SK-N-SH treated with all-trans-retinoic acid at 6 μM for 48 hours (cell line): ENCODE results near the gene TMEM89.

Source experiments
- ATAC-seq: fragments of 200-7000 bp; cut with Tn5 transposase; 3 replicates; pipeline ENCODE4 v1.9.1; 2020; ENCODE audit warnings: mild to moderate bottlenecking, moderate library complexity
- ARNTL ChIP-seq: fragments of 450-650 bp; formaldehyde crosslinking; IDR thresholded peaks from 2 replicates; pipeline ENCODE4 v1.5.0; 2020; ENCODE audit warnings: low read depth, mild to moderate bottlenecking, moderate library complexity, borderline replicate concordance
- BACH2 ChIP-seq: fragments of 250-450 bp; sonication (Bioruptor Pico); IDR thresholded peaks from 2 replicates; pipeline ENCODE4 v1.9.0; 2021; ENCODE audit warnings: mild to moderate bottlenecking, borderline replicate concordance
- GLIS3 ChIP-seq: fragments of 250-450 bp; sonication (Bioruptor Pico); IDR thresholded peaks from 2 replicates; pipeline ENCODE4 v1.5.0; 2020; ENCODE audit warnings: mild to moderate bottlenecking, moderate library complexity
- ISL1 ChIP-seq: fragments of 250-450 bp; sonication (Bioruptor Pico); IDR thresholded peaks from 2 replicates; pipeline ENCODE4 v2.1.2; 2022; ENCODE audit warnings: mild to moderate bottlenecking, moderate library complexity
- OSR1 ChIP-seq: fragments of 250-450 bp; sonication (Bioruptor Pico); IDR thresholded peaks from 2 replicates; pipeline ENCODE4 v1.8.0; 2022; ENCODE audit warnings: moderate library complexity, mild to moderate bottlenecking, inconsistent platforms
- PPARA ChIP-seq: fragments of 250-450 bp; sonication (Bioruptor Pico); IDR thresholded peaks from 2 replicates; pipeline ENCODE4 v1.5.0; 2020; ENCODE audit warnings: mild to moderate bottlenecking, borderline replicate concordance
- RARB ChIP-seq: fragments of 250-450 bp; sonication (Bioruptor Pico); IDR thresholded peaks from 2 replicates; pipeline ENCODE4 v1.8.0; 2021; ENCODE audit warnings: mild to moderate bottlenecking, moderate library complexity
- SNAI2 ChIP-seq: fragments of 250-450 bp; sonication (Bioruptor Pico); IDR thresholded peaks from 2 replicates; pipeline ENCODE4 v1.5.0; 2020; ENCODE audit warnings: mild to moderate bottlenecking, moderate library complexity
- TCF4 ChIP-seq: fragments of 250-450 bp; sonication (Bioruptor Pico); IDR thresholded peaks from 2 replicates; pipeline ENCODE4 v1.8.0; 2021; ENCODE audit warnings: mild to moderate bottlenecking, moderate library complexity, borderline replicate concordance
- TOX ChIP-seq: fragments of 250-450 bp; sonication (Bioruptor Pico); IDR thresholded peaks from 2 replicates; pipeline ENCODE4 v1.8.0; 2021; ENCODE audit warnings: mild to moderate bottlenecking, moderate library complexity, borderline replicate concordance
- ZFP3 ChIP-seq: fragments of 250-450 bp; sonication (Bioruptor Pico); IDR thresholded peaks from 2 replicates; pipeline ENCODE4 v1.5.0; 2020; ENCODE audit warnings: mild to moderate bottlenecking, moderate library complexity
- ZFP30 ChIP-seq: fragments of 450-650 bp; formaldehyde crosslinking; IDR thresholded peaks from 2 replicates; pipeline ENCODE4 v1.5.0; 2022; ENCODE audit warnings: mild to moderate bottlenecking, moderate library complexity
- ZNF565 ChIP-seq: fragments of 450-650 bp; formaldehyde crosslinking; conservative IDR thresholded peaks from 2 replicates; pipeline ENCODE4 v1.5.0; 2020; ENCODE audit warnings: low read depth, mild to moderate bottlenecking, moderate library complexity
- ZNF70 ChIP-seq: fragments of 450-650 bp; formaldehyde crosslinking; IDR thresholded peaks from 2 replicates; pipeline ENCODE4 v1.5.0; 2020; ENCODE audit warnings: mild to moderate bottlenecking, moderate library complexity
- ZNF8 ChIP-seq: fragments of 450-650 bp; formaldehyde crosslinking; IDR thresholded peaks from 2 replicates; pipeline ENCODE4 v1.5.0; 2020; ENCODE audit warnings: mild to moderate bottlenecking, moderate library complexity
- TF ChIP-seq, protein P1 (sequence below): fragments of 250-450 bp; sonication (Bioruptor Pico); IDR thresholded peaks from 2 replicates; pipeline ENCODE4 v1.8.0; 2020; ENCODE audit warnings: mild to moderate bottlenecking, moderate library complexity, borderline replicate concordance
- TF ChIP-seq, protein P2 (sequence below): fragments of 250-450 bp; sonication (Bioruptor Pico); IDR thresholded peaks from 2 replicates; pipeline ENCODE4 v1.5.1; 2020; ENCODE audit warnings: low read depth, mild to moderate bottlenecking, moderate library complexity
- TF ChIP-seq, protein P3 (sequence below): fragments of 250-450 bp; sonication (Bioruptor Pico); IDR thresholded peaks from 2 replicates; pipeline ENCODE4 v1.5.0; 2020; ENCODE audit warnings: mild to moderate bottlenecking, moderate library complexity
- TF ChIP-seq, protein P4 (sequence below): fragments of 250-450 bp; sonication (Bioruptor Pico); IDR thresholded peaks from 2 replicates; pipeline ENCODE4 v1.8.0; 2021; ENCODE audit warnings: low read depth, mild to moderate bottlenecking, moderate library complexity, borderline replicate concordance

TMEM89 gene

DNA sequence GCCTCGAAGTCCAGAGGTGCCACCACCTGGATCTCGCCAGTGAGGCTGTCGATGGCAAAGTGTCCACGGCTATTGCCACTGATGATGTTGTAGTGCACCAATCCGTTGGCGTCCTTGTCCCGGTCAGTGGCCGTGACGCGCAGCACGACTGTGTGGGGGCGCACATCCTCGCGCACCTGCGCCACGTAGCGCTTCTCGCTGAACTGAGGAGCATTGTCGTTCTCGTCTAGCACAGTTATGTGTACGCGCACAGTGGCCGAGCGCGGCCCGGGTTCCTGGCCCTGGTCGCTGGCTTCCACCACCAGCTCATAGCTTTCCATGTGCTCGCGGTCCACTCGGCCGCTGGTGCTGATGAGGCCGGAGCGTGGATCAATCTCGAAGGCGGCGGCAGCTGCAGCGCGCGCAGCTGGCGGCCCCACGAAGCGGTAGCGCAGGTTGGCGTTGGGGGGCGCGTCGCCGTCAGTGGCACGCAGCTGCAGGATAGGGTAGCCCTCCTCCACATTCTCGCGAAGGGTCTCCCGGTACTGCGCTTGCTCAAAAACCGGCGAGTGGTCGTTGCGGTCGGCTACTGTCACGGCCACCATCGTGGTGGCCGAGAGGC lies 39.3 kb upstream of the TMEM89 start:
- TF ChIP-seq ZFP30 (CRISPR knock-in tag) (no peak), TCF4 (no peak)
- TF ChIP-seq, protein P1, sequence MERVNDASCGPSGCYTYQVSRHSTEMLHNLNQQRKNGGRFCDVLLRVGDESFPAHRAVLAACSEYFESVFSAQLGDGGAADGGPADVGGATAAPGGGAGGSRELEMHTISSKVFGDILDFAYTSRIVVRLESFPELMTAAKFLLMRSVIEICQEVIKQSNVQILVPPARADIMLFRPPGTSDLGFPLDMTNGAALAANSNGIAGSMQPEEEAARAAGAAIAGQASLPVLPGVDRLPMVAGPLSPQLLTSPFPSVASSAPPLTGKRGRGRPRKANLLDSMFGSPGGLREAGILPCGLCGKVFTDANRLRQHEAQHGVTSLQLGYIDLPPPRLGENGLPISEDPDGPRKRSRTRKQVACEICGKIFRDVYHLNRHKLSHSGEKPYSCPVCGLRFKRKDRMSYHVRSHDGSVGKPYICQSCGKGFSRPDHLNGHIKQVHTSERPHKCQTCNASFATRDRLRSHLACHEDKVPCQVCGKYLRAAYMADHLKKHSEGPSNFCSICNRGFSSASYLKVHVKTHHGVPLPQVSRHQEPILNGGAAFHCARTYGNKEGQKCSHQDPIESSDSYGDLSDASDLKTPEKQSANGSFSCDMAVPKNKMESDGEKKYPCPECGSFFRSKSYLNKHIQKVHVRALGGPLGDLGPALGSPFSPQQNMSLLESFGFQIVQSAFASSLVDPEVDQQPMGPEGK, result no peak
- ATAC-seq, result no peak

DNA sequence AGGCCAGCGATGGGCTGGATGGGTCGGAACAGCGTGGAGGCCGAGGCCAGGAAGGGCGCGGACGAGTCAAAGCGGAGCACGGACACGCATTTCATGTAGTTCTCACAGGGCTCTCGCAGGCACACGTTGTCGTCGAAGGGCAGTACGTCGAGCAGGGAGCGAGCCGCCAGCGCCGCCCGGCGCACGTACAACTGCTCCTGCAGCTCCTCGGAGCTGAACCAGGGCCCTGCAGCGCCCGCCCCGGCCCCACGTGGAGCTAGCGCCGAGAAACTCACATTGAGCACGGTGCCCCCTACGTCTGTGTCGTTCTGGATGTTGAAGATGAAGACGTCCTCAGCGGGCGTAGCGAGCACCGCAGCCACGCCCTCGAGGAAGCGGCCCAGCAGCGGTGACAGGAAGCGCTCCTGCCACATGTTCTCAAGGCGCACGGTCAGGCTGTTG lies 35.3 kb upstream of the TMEM89 start:
- ATAC-seq, result no peak
- TF ChIP-seq ZFP3 (CRISPR knock-in tag) (no peak), PPARA (CRISPR knock-in tag) (no peak), ARNTL (CRISPR knock-in tag) (no peak), TCF4 (no peak), ISL1 (CRISPR knock-in tag) (no peak), ZNF8 (CRISPR knock-in tag) (no peak), TOX (CRISPR knock-in tag) (no peak), OSR1 (no peak), BACH2 (CRISPR knock-in tag) (no peak), ZFP30 (CRISPR knock-in tag) (no peak), GLIS3 (CRISPR knock-in tag) (no peak), ZNF565 (CRISPR knock-in tag) (no peak)
- TF ChIP-seq, protein P2, sequence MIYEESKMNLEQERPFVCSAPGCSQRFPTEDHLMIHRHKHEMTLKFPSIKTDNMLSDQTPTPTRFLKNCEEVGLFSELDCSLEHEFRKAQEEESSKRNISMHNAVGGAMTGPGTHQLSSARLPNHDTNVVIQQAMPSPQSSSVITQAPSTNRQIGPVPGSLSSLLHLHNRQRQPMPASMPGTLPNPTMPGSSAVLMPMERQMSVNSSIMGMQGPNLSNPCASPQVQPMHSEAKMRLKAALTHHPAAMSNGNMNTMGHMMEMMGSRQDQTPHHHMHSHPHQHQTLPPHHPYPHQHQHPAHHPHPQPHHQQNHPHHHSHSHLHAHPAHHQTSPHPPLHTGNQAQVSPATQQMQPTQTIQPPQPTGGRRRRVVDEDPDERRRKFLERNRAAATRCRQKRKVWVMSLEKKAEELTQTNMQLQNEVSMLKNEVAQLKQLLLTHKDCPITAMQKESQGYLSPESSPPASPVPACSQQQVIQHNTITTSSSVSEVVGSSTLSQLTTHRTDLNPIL (CRISPR knock-in tag), result no peak
- TF ChIP-seq, protein P3, sequence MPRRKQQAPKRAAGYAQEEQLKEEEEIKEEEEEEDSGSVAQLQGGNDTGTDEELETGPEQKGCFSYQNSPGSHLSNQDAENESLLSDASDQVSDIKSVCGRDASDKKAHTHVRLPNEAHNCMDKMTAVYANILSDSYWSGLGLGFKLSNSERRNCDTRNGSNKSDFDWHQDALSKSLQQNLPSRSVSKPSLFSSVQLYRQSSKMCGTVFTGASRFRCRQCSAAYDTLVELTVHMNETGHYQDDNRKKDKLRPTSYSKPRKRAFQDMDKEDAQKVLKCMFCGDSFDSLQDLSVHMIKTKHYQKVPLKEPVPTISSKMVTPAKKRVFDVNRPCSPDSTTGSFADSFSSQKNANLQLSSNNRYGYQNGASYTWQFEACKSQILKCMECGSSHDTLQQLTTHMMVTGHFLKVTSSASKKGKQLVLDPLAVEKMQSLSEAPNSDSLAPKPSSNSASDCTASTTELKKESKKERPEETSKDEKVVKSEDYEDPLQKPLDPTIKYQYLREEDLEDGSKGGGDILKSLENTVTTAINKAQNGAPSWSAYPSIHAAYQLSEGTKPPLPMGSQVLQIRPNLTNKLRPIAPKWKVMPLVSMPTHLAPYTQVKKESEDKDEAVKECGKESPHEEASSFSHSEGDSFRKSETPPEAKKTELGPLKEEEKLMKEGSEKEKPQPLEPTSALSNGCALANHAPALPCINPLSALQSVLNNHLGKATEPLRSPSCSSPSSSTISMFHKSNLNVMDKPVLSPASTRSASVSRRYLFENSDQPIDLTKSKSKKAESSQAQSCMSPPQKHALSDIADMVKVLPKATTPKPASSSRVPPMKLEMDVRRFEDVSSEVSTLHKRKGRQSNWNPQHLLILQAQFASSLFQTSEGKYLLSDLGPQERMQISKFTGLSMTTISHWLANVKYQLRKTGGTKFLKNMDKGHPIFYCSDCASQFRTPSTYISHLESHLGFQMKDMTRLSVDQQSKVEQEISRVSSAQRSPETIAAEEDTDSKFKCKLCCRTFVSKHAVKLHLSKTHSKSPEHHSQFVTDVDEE (CRISPR knock-in tag), result no peak

DNA sequence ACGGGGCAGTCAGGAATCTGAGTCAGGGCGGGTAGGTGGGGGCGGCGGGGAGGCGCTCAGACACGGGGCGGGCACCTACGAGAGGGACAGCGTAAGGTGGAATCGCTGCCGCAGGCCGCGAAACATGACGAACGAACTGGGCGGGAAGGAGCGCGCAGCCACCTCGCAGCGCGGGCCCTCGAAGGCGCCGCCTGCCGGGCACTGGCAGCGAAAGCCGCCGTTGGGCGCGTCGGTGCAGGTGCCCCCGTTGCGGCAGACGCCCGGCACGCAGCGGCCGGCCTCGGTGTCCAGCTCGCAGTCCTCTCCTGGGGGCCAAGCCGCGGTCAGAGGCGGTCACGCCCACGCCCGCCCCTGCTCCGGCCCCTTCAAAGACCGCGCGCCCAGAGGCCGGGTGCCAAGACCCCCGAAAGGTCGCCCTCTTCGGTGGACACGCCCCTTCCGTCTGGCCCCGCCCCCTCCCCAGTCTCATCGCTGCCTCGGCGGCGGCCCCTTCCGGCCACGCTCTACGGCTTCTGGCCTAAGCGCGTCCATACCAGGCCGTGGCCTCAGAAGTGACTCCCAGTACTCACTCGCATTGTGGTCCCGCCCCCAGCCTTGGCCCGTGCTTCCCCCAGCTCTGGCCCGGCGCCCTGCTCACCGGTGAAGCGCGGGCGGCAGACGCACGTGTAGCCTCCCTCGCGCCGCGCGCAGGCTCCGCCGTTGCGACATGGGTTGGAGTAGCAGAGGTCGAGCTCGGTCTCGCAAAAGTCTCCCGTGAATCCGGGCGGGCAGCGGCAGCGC lies 34.7 kb upstream of the TMEM89 start:
- ATAC-seq, result no peak
- TF ChIP-seq, protein P3 (CRISPR knock-in tag), result no peak
- TF ChIP-seq, protein P1, result no peak
- TF ChIP-seq, protein P4, sequence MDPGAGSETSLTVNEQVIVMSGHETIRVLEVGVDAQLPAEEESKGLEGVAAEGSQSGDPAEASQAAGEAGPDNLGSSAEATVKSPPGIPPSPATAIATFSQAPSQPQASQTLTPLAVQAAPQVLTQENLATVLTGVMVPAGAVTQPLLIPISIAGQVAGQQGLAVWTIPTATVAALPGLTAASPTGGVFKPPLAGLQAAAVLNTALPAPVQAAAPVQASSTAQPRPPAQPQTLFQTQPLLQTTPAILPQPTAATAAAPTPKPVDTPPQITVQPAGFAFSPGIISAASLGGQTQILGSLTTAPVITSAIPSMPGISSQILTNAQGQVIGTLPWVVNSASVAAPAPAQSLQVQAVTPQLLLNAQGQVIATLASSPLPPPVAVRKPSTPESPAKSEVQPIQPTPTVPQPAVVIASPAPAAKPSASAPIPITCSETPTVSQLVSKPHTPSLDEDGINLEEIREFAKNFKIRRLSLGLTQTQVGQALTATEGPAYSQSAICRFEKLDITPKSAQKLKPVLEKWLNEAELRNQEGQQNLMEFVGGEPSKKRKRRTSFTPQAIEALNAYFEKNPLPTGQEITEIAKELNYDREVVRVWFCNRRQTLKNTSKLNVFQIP, result no peak
- TF ChIP-seq RARB (CRISPR knock-in tag), result no peak
- no peak for TF ChIP-seq OSR1
- no peak for TF ChIP-seq PPARA (CRISPR knock-in tag)
- TF ChIP-seq, protein P2 (CRISPR knock-in tag), result no peak
- no peak for TF ChIP-seq ZNF70 (CRISPR knock-in tag)
- no peak for TF ChIP-seq ISL1 (CRISPR knock-in tag)
- no peak for TF ChIP-seq ZFP30 (CRISPR knock-in tag)
- no peak for TF ChIP-seq ZFP3 (CRISPR knock-in tag)
- no peak for TF ChIP-seq ARNTL (CRISPR knock-in tag)
- TF ChIP-seq TOX (CRISPR knock-in tag), result no peak
- no peak for TF ChIP-seq SNAI2 (CRISPR knock-in tag)
- no peak for TF ChIP-seq GLIS3 (CRISPR knock-in tag)
- TF ChIP-seq TCF4, result no peak
